ENCODE measurements around the gene TAS1R3. TPM values are rescaled to one million over a fixed set of nuclear protein-coding genes. Genes with fewer than 3 reads are reported as not detected.
"Not testable (repeated sequence)": the region's sequence is repeated elsewhere in the genome, so short reads cannot be mapped to it uniquely, and the experiment has no call there.

The TAS1R3 gene
- total and polyA plus RNA-seq, 3 donors from 2014 or later = 0.66 to 1.5 (median 1.5) TPM

- TF ChIP-seq POLR2A (IDR thresholded peaks at IDR 0.05) = no peak
- no peak for TF ChIP-seq CTCF (IDR thresholded peaks at IDR 0.05)
- Histone ChIP-seq H3K27me3 (no peaks in the 10 kb centered on the region), H3K9me3 (no peaks in the 10 kb centered on the region), H3K27ac (no peak overlapping the region), H3K4me3 (no peak overlapping the region), H3K4me1 (peaks cover 16% of the 10 kb centered on the region), H3K36me3 (ENCODE audit: low read depth, missing control alignments) (no peaks in the 10 kb centered on the region)
- no peak for DNase-seq
- intact Hi-C loops (cut with DNase I; ENCODE audit: low total_unique reads) = no loop called here
- WGBS, 2 donors = 86 to 87% methylated on average over 15 to 37 of the region's 37 CpGs
Measured at GRCh38 chr1:1313500-1314236, 17.4 kb upstream of the TAS1R3 start.

GRCh38 chr1:1314237-1314586 is 16.9 kb upstream of the TAS1R3 start:
- intact Hi-C loops (cut with DNase I; ENCODE audit: low total_unique reads) = no loop called here
- Histone ChIP-seq H3K27me3 (no peaks in the 10 kb centered on the region), H3K4me1 (peaks cover 15% of the 10 kb centered on the region), H3K27ac (no peak overlapping the region), H3K4me3 (no peak overlapping the region), H3K36me3 (ENCODE audit: low read depth, missing control alignments) (no peaks in the 10 kb centered on the region), H3K9me3 (no peaks in the 10 kb centered on the region)
- TF ChIP-seq CTCF (IDR thresholded peaks at IDR 0.05) = no peak
- TF ChIP-seq POLR2A (IDR thresholded peaks at IDR 0.05) = no peak
- no peak for DNase-seq
- WGBS, 2 donors = 85 to 93% methylated on average over 7 to 15 of the region's 15 CpGs

- peaks cover 10% of the 10 kb centered on the region for H3K4me1 ChIP-seq
- 89 to 92% methylated on average over 22 to 23 of the region's 23 CpGs for WGBS, 2 donors
Measured at GRCh38 chr1:1314678-1315335, 16.3 kb upstream of the TAS1R3 start.

GRCh38 chr1:1315435-1315954 is 15.6 kb upstream of the TAS1R3 start:
- Histone ChIP-seq H3K27me3 (no peaks in the 10 kb centered on the region), H3K9me3 (no peaks in the 10 kb centered on the region), H3K4me3 (no peak overlapping the region), H3K36me3 (ENCODE audit: low read depth, missing control alignments) (no peaks in the 10 kb centered on the region), H3K27ac (no peak overlapping the region), H3K4me1 (peaks cover 10% of the 10 kb centered on the region)
- intact Hi-C loops (cut with DNase I; ENCODE audit: low total_unique reads) = no loop called here
- no peak for DNase-seq
- WGBS, 2 donors = 74 to 81% methylated on average over 13 to 26 of the region's 26 CpGs
- no peak for TF ChIP-seq CTCF (IDR thresholded peaks at IDR 0.05)
- TF ChIP-seq POLR2A (IDR thresholded peaks at IDR 0.05) = no peak

More at GRCh38 chr1:1314678-1315335, 16.3 kb upstream of the TAS1R3 start:
- no peaks in the 10 kb centered on the region for H3K9me3 ChIP-seq
- H3K36me3 ChIP-seq (ENCODE audit: low read depth, missing control alignments) = no peaks in the 10 kb centered on the region
- no peak overlapping the region for H3K27ac ChIP-seq
- H3K4me3 ChIP-seq = no peak overlapping the region
- intact Hi-C loops (cut with DNase I; ENCODE audit: low total_unique reads) = no loop called here
- TF ChIP-seq CTCF (IDR thresholded peaks at IDR 0.05) (no peak), POLR2A (IDR thresholded peaks at IDR 0.05) (no peak)
- no peaks in the 10 kb centered on the region for H3K27me3 ChIP-seq
- DNase-seq = no peak

GRCh38 chr1:1316199-1316598 is 14.9 kb upstream of the TAS1R3 start:
- H3K36me3 ChIP-seq (ENCODE audit: low read depth, missing control alignments); H3K27ac ChIP-seq; H3K4me3 ChIP-seq; intact Hi-C loops (cut with DNase I; ENCODE audit: low total_unique reads); H3K27me3 ChIP-seq; DNase-seq; H3K9me3 ChIP-seq: not testable (repeated sequence)
- WGBS, 2 donors = 92 to 95% methylated on average over 8 of the region's 8 CpGs
- peaks cover 10% of the 10 kb centered on the region for H3K4me1 ChIP-seq

Measured in testis (tissue), 3 donors.